ENCODE measurements around the gene GNRHR. TPM values are rescaled to one million over a fixed set of nuclear protein-coding genes. Genes with fewer than 3 reads are reported as not detected.
"Not testable (repeated sequence)": the region's sequence is repeated elsewhere in the genome, so short reads cannot be mapped to it uniquely, and the experiment has no call there.

Gene GNRHR
- total RNA-seq, 4 donors from 2014 or later, result not detected

GRCh38 chr4:67762086-67762485, 7.9 kb upstream of the GNRHR start:
- H3K36me3 ChIP-seq, result no peaks in the 10 kb centered on the region
- TF ChIP-seq POLR2A (IDR thresholded peaks at IDR 0.05), result no peak
- TF ChIP-seq CTCF (IDR thresholded peaks at IDR 0.05), result no peak
- no peaks in the 10 kb centered on the region for H3K9me3 ChIP-seq
- DNase-seq, result no peak
- H3K4me3 ChIP-seq, result no peak overlapping the region
- no peaks in the 10 kb centered on the region for H3K4me1 ChIP-seq
- H3K27ac ChIP-seq, result no peak overlapping the region
- no peaks in the 10 kb centered on the region for H3K27me3 ChIP-seq

- H3K27ac ChIP-seq, DNase-seq, H3K36me3 ChIP-seq, H3K27me3 ChIP-seq, H3K4me1 ChIP-seq, H3K9me3 ChIP-seq, H3K4me3 ChIP-seq: not testable (repeated sequence)
Measured at GRCh38 chr4:67756991-67757390, 2.8 kb upstream of the GNRHR start.

GRCh38 chr4:67755974-67756373, 1.8 kb upstream of the GNRHR start:
- Histone ChIP-seq H3K27ac (no peak overlapping the region), H3K9me3 (no peaks in the 10 kb centered on the region), H3K27me3 (no peaks in the 10 kb centered on the region), H3K4me1 (no peaks in the 10 kb centered on the region), H3K4me3 (no peak overlapping the region), H3K36me3 (no peaks in the 10 kb centered on the region)
- DNase-seq, result no peak
- TF ChIP-seq POLR2A (IDR thresholded peaks at IDR 0.05) (no peak), CTCF (IDR thresholded peaks at IDR 0.05) (no peak)

- H3K4me3 ChIP-seq, result no peak overlapping the region
- H3K9me3 ChIP-seq, result no peaks in the 10 kb centered on the region
- no peaks in the 10 kb centered on the region for H3K27me3 ChIP-seq
- no peak overlapping the region for H3K27ac ChIP-seq
- H3K36me3 ChIP-seq, result no peaks in the 10 kb centered on the region
- DNase-seq, result no peak
- no peak for TF ChIP-seq CTCF (IDR thresholded peaks at IDR 0.05)
- no peak for TF ChIP-seq POLR2A (IDR thresholded peaks at IDR 0.05)
- no peaks in the 10 kb centered on the region for H3K4me1 ChIP-seq
Measured at GRCh38 chr4:67751260-67751659, 2.9 kb downstream of the GNRHR start.

GRCh38 chr4:67750691-67751090, 3.5 kb downstream of the GNRHR start:
- no peaks in the 10 kb centered on the region for H3K4me1 ChIP-seq
- H3K4me3 ChIP-seq, result no peak overlapping the region
- TF ChIP-seq POLR2A (IDR thresholded peaks at IDR 0.05), result no peak
- TF ChIP-seq CTCF (IDR thresholded peaks at IDR 0.05), result no peak
- no peak for DNase-seq
- no peaks in the 10 kb centered on the region for H3K27me3 ChIP-seq
- no peak overlapping the region for H3K27ac ChIP-seq
- no peaks in the 10 kb centered on the region for H3K9me3 ChIP-seq
- H3K36me3 ChIP-seq, result no peaks in the 10 kb centered on the region

- Histone ChIP-seq H3K4me1 (no peaks in the 10 kb centered on the region), H3K27ac (no peak overlapping the region), H3K36me3 (no peaks in the 10 kb centered on the region), H3K4me3 (no peak overlapping the region), H3K27me3 (no peaks in the 10 kb centered on the region), H3K9me3 (no peaks in the 10 kb centered on the region)
- TF ChIP-seq POLR2A (IDR thresholded peaks at IDR 0.05) (no peak), CTCF (IDR thresholded peaks at IDR 0.05) (no peak)
- DNase-seq, result no peak
Measured at GRCh38 chr4:67749286-67749685, 4.9 kb downstream of the GNRHR start.

All from Peyer's patch (tissue), 4 donors.